Lower lobe of right lung (tissue), 2 donors: Measurements from ENCODE around the gene PJA2. TPM values are rescaled to one million over a fixed set of nuclear protein-coding genes. Genes with fewer than 3 reads are reported as not detected.

Experiments used
- ATAC-seq, 2 donors: fragments of 200-7000 bp; cut with Tn5 transposase; one replicate each; pipeline ENCODE4 v1.9.1; 2020 to 2022; ENCODE audit warnings: mild to moderate bottlenecking in 2 of 2, moderate library complexity in 2 of 2
- DNase-seq: peaks from one replicate; pipeline ENCODE4 v3.0.0-alpha.2; 2020
- H3K27ac ChIP-seq: fragments of 200-600 bp; one replicate; pipeline ENCODE4 v1.8.0; 2022
- H3K27me3 ChIP-seq: fragments of 200-600 bp; one replicate; pipeline ENCODE4 v1.8.0; 2022; ENCODE audit warnings: low read depth
- H3K36me3 ChIP-seq: fragments of 200-600 bp; one replicate; pipeline ENCODE4 v1.8.0; 2022; ENCODE audit warnings: mild to moderate bottlenecking
- H3K4me1 ChIP-seq: fragments of 200-600 bp; one replicate; pipeline ENCODE4 v1.8.0; 2022
- H3K4me3 ChIP-seq: fragments of 200-600 bp; one replicate; pipeline ENCODE4 v1.8.0; 2022; ENCODE audit warnings: mild to moderate bottlenecking
- H3K9me3 ChIP-seq: fragments of 200-600 bp; one replicate; pipeline ENCODE4 v1.8.0; 2022
- intact Hi-C: fragments of 100-400 bp; cut with DNase I; formaldehyde crosslinking; loops from one replicate; pipeline ENCODE4 v1.11.0; 2022
- total RNA-seq: library from RNA; stranded (reverse); fragmentation: NEBNext Ultra II Directional; extraction: Animal tissue kit (Norgen Biotek cat#: 25700); gene quantifications from one replicate; pipeline ENCODE4 v1.2.1, GENCODE V29; 2021
- TF ChIP-seq, protein P1 (sequence below): fragments of 200-600 bp; IDR thresholded peaks from one replicate; pipeline ENCODE4 v1.8.0; 2022; ENCODE audit warnings: antibody characterized with exemption, mild to moderate bottlenecking
- donor health status: DM: no; HTN: yes; CAD: no; lungs with severe emphysema.

PJA2 gene
- total RNA-seq, 1 donor from 2014 or later: 84.0 TPM

DNA sequence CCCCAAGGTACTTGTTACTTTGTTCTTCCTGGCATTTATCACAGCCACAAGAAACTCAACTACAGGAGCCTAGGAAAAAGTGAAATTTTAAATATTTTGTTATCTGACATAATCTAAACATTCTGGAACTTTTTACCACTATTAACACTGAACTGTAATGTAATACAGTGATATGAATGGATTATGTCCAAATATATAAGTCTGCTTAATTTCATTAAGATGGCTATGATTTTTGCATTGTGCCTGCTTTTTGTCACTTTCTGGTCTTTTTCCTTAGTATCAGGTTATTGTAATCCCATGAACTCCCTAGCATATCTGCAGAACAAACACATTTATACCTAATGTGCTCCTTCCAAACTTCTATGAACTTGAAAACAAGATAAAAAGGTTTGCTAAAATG is 35.8 kb downstream of the PJA2 start:
- Histone ChIP-seq H3K27ac (no peak overlapping the region), H3K9me3 (no peaks in the 10 kb centered on the region), H3K4me1 (no peaks in the 10 kb centered on the region), H3K4me3 (no peak overlapping the region), H3K36me3 (peaks cover 25% of the 10 kb centered on the region), H3K27me3 (no peaks in the 10 kb centered on the region)
- ATAC-seq: no peak
- no peak for DNase-seq
- TF ChIP-seq, protein P1, sequence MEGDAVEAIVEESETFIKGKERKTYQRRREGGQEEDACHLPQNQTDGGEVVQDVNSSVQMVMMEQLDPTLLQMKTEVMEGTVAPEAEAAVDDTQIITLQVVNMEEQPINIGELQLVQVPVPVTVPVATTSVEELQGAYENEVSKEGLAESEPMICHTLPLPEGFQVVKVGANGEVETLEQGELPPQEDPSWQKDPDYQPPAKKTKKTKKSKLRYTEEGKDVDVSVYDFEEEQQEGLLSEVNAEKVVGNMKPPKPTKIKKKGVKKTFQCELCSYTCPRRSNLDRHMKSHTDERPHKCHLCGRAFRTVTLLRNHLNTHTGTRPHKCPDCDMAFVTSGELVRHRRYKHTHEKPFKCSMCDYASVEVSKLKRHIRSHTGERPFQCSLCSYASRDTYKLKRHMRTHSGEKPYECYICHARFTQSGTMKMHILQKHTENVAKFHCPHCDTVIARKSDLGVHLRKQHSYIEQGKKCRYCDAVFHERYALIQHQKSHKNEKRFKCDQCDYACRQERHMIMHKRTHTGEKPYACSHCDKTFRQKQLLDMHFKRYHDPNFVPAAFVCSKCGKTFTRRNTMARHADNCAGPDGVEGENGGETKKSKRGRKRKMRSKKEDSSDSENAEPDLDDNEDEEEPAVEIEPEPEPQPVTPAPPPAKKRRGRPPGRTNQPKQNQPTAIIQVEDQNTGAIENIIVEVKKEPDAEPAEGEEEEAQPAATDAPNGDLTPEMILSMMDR: no peak
- intact Hi-C loops: no loop called here

DNA sequence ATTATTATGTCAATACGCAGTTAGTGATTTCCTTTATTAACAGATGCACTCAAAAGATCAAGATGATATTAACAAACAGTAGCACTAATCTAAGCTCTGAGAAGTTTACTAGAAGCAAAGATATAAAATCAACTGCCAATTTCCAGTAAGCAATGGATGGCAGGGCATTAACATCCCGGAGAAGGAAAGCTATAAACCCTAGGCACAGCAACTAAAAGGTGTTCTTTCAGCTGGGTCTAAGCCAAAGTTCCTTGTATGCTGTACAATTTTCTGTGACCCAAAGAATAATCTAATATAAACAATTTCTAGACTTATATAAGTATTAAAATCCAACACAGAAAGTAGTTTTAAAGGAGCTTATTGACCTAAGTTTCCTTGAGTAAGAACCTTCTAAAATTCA is 39.4 kb downstream of the PJA2 start:
- Histone ChIP-seq H3K27me3 (no peaks in the 10 kb centered on the region), H3K27ac (no peak overlapping the region), H3K9me3 (no peaks in the 10 kb centered on the region), H3K4me3 (no peak overlapping the region), H3K4me1 (no peaks in the 10 kb centered on the region), H3K36me3 (peaks cover 33% of the 10 kb centered on the region)
- intact Hi-C loops: no loop called here
- ATAC-seq: no peak
- no peak for DNase-seq
- TF ChIP-seq, protein P1: no peak

DNA sequence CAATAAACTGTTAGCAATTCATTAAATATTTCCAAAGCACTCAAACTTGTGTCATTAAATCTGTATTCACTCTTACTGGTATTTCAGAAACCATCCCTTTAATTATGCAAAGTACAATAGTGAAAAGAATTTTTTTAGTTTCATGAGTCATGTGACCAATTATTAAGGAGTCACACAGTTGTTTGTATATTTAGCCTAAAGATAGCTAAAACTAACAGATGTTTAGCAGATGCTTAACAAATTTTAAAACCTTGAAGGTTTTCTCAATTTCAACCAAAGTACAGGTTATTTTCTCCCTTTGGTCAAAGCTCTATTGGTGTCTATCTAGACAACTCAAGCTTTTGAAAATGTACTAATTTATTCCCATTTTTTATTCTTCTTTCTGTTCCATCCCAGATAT is 44.1 kb downstream of the PJA2 start:
- Histone ChIP-seq H3K27me3 (no peaks in the 10 kb centered on the region), H3K4me3 (no peak overlapping the region), H3K9me3 (no peaks in the 10 kb centered on the region), H3K36me3 (peaks cover 56% of the 10 kb centered on the region), H3K4me1 (no peaks in the 10 kb centered on the region), H3K27ac (no peak overlapping the region)
- TF ChIP-seq, protein P1: no peak
- ATAC-seq (no peak), DNase-seq (no peak)
- intact Hi-C loops: no loop called here

DNA sequence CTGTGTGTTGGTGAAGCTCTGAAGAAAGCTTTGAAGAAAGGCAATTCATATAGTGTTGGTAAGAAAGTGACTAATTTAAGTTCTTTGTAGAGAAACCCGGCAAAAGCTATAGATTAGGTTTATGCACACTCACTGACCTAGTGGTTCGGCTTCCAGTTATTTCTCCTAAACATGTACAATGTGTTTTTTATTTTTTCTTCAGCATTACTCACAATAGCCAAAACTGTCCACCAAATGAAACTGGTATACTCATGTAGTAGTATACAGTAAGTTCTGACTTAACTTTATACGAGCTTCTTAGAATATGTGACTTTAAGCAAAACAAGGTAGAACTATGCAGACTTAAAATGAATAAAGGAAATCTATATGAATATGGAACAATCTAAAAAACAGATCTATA is 44.8 kb downstream of the PJA2 start:
- H3K4me3 ChIP-seq: no peak overlapping the region
- no peaks in the 10 kb centered on the region for H3K4me1 ChIP-seq
- intact Hi-C loops: no loop called here
- ATAC-seq (no peak), DNase-seq (no peak)
- H3K9me3 ChIP-seq: no peaks in the 10 kb centered on the region
- no peak overlapping the region for H3K27ac ChIP-seq
- H3K27me3 ChIP-seq: no peaks in the 10 kb centered on the region
- TF ChIP-seq, protein P1: no peak
- peaks cover 63% of the 10 kb centered on the region for H3K36me3 ChIP-seq

DNA sequence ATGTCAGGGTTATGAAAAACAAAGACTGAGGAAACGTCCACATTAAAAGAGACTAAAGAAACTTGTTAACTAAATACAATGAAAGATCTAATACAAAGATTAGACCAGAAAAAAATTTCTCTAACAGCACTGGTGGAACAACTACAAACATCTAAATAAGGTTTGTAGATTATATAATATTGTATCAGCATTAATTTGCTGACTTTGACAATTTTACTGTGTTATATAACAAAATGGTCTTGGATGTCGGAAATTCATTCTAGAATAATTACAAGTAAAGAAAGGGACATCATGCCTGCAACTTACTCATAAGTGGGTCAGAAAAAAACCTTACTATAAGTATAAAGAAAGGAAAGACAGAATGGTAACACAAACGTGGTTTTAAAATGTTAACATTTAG is 50.1 kb downstream of the PJA2 start:
- Histone ChIP-seq H3K4me3 (no peak overlapping the region), H3K36me3 (peaks cover 72% of the 10 kb centered on the region), H3K27me3 (no peaks in the 10 kb centered on the region), H3K9me3 (no peaks in the 10 kb centered on the region), H3K27ac (no peak overlapping the region), H3K4me1 (no peaks in the 10 kb centered on the region)
- DNase-seq (no peak), ATAC-seq (no peak)
- TF ChIP-seq, protein P1: no peak
- intact Hi-C loops: no loop called here

DNA sequence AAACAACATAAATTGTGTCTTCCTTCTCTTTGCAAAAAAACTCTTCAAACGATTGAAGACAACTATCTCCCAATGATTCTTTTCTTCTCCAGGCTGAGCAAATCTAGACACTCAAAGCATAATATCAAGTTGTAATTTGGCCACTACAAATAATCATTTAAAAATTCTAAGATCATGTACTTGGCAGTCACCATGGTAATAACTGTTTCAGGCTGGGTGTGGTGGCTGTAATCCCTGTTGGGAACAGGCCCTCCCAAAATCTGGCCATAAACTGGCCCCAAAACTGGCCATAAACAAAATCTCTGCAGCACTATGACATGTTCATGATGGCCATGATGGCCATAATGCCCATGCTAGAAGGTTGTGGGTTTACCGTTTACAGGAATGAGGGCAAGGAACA is 52.0 kb downstream of the PJA2 start:
- no peaks in the 10 kb centered on the region for H3K4me1 ChIP-seq
- H3K27ac ChIP-seq: no peak overlapping the region
- intact Hi-C loops: no loop called here
- DNase-seq (no peak), ATAC-seq (no peak)
- TF ChIP-seq, protein P1: no peak
- no peak overlapping the region for H3K4me3 ChIP-seq
- H3K9me3 ChIP-seq: no peaks in the 10 kb centered on the region
- no peaks in the 10 kb centered on the region for H3K27me3 ChIP-seq
- H3K36me3 ChIP-seq: peaks cover 70% of the 10 kb centered on the region
